Posterior cingulate gyrus (tissue), 11 donors: ENCODE measurements around the gene CTCFL.

Experiments used
- DNase-seq, 10 donors: peaks; one replicate each; pipeline versions ENCODE4 v3.0.0 to v3.0.0-alpha.2; 2020 to 2021; ENCODE audit warnings: mixed read lengths in 3 of 10
- intact Hi-C: fragments of 100-400 bp; cut with DNase I; formaldehyde crosslinking; loops from one replicate; pipeline ENCODE4 v1.15.1; 2023

The CTCFL gene

GRCh38 chr20:57470212-57470522 lies 54.8 kb downstream of the CTCFL start:
- peak in 2 of 10 donors; percentile 76 to 77 for DNase-seq
- intact Hi-C loops, result no loop called here

DNA sequence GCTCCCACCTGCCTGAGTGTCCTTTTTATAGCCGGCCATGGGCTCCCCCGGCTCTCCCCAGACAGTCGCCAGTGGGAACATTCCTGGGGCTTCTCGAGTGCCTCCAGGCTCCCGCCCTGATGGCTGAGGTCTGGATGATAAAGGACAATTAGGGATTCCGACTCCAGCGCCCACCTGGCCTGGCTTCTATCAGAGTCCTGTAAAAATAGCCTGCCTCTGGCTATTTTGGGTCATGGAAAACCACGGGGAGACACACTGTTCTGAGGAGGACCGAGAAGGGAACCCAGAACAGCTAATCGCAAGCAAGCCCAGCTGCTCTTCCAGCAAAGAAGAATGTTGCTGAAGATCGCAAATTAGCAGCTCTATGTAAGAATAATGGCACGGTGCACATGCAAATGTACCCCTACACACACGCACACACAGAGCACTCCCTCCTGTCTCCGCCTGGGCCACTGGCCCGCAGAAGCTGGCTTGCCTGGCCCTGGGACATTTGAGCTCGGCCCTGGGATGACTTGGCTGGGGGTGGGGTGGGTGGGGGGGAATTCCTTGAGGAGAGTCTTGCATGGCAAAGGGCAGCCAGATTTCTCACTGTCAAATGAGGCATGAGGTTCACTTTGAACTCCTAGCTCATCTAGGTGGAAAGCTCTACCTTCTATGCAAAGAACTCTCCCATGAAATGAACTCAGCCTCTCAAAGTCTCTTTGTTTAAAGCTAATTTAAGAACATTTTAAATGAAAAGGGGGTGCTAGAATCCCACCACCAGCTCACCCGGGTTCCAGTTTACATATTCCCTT lies 55.3 kb downstream of the CTCFL start:
- intact Hi-C loops, result no loop called here
- DNase-seq, result peak in 2 of 10 donors; percentile 24 to 86

- peak in 2 of 10 donors; percentile 57 to 67 for DNase-seq
- intact Hi-C loops, result no loop called here
Measured at GRCh38 chr20:57468523-57469417, 56.2 kb downstream of the CTCFL start.

- intact Hi-C loops, result no loop called here
- DNase-seq, result peak in 3 of 10 donors; percentile 29 to 82 (median 57)
Measured at GRCh38 chr20:57467742-57468141, 57.2 kb downstream of the CTCFL start.

GRCh38 chr20:57465943-57466342 lies 59.0 kb downstream of the CTCFL start:
- no peak for DNase-seq
- intact Hi-C loops, result no loop called here

- DNase-seq, result peak in 2 of 10 donors; percentile 56 to 59
- intact Hi-C loops, result no loop called here
Measured at GRCh38 chr20:57465486-57465885, 59.5 kb downstream of the CTCFL start.

GRCh38 chr20:57464642-57465211 lies 60.2 kb downstream of the CTCFL start:
- intact Hi-C loops, result no loop called here
- peak in 3 of 10 donors; percentile 26 to 77 (median 64) for DNase-seq

GRCh38 chr20:57462781-57463180 lies 62.2 kb downstream of the CTCFL start:
- intact Hi-C loops, result no loop called here
- peak in 1 of 10 donors; percentile 12 for DNase-seq

DNA sequence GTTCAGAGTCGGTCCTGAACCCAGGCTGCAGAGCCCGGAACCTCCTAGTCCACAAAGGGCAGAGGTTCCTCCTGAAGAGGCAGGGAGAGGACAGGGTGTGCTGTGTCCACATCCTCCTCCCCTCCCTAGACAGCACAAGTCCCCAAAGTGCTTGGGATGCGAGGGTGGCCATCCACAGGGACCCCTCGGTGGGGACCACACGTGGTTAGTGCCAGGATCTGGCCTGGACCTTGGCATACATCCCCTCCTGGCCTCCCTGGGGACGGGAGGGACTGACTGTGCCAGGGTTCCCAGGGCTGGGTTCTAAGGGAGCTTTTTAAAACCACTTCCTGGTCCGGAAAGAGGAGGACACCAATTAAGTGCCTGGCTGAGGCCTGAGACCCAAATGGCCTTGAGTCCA lies 63.2 kb downstream of the CTCFL start:
- intact Hi-C loops, result no loop called here
- DNase-seq, result peak in 3 of 10 donors; percentile 47 to 64 (median 49)

GRCh38 chr20:57460781-57461465 lies 64.0 kb downstream of the CTCFL start:
- peak in 3 of 10 donors; percentile 18 to 59 (median 51) for DNase-seq
- intact Hi-C loops, result no loop called here

DNA sequence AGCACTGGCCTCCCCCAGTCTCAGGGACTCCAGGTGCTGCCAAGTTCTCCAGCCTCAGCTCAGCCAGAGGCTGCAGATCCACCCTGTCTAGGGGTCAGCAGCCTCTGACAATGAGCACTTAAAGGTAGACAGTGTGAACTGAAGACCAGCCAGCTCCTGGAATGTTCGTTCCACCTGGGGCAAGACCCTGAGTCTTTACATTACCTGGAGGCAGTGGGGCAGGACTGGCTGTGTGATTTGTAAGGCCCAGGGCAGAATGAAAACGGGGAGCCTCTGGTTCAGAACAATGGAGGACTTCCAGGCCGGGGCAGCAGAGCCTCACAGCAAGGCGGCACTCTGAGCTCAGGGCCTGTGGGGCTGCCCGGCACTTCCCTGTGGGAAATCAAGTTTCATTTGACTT lies 65.0 kb downstream of the CTCFL start:
- no peak for DNase-seq
- intact Hi-C loops, result no loop called here

GRCh38 chr20:57459278-57459677 lies 65.7 kb downstream of the CTCFL start:
- intact Hi-C loops, result no loop called here
- no peak for DNase-seq

- intact Hi-C loops, result no loop called here
- DNase-seq, result peak in 5 of 10 donors; percentile 30 to 63 (median 33)
Measured at GRCh38 chr20:57458400-57459160, 66.4 kb downstream of the CTCFL start.

DNA sequence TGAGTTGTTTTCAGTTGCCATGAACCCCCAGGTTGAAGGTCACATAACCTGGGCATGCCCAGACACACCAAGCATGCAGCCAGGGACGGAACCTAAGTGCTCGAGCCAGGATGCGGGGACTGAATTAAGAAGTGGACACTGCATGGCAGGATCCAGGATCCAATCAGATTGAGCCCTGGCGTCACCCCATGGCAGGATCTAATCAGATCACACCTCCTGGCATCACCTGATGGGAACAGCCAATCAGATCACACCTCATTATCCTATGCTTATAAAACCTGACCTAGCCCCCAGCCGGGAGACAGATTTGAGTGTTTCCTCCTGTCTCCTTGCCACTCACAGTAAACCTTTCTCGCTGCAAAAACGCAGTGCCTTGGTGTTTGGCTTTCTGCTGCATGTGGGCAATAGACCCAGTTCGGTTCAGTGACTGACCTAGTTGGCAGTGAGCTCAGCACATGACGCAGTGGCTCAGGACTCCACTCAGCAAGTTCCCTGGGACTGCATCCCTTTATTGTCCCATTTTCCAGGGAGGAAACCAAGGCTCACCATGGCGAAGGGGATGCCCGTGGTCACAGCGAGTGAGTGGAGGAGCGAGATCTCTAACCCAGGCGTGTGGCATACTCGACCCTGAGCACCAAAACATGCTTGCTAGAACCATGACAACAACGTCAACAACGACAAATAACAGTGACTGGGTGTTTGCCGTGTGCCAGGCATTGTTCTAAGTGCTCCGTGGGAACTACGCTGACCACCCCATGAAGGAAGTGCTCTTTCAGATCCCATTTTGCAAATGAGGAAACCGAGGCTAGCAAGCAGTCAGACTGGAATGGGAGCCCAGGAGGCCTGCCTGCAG lies 67.5 kb downstream of the CTCFL start:
- intact Hi-C loops, result no loop called here

DNA sequence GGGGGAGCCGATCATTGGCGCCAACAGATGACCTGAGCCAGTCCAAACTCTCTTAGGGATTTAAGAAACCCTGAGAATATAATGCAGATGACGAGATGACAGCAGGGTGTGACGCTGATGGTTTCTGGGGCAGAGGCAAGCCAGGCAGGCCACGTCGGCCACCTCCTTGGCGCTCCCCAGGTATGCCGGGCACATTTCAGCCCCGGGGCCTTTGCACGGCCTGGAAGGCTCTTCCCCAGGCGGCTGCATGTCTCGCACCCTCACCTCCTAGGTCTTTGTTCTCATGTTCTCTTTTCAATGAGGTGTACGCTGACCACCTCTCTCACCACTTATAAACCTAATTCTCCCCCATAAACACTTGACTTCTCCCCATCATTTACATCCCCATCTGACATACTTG lies 68.8 kb downstream of the CTCFL start:
- DNase-seq, result no peak
- intact Hi-C loops, result no loop called here

More for the DNA sequence above, 67.5 kb downstream of the CTCFL start:
- no peak for DNase-seq

DNA sequence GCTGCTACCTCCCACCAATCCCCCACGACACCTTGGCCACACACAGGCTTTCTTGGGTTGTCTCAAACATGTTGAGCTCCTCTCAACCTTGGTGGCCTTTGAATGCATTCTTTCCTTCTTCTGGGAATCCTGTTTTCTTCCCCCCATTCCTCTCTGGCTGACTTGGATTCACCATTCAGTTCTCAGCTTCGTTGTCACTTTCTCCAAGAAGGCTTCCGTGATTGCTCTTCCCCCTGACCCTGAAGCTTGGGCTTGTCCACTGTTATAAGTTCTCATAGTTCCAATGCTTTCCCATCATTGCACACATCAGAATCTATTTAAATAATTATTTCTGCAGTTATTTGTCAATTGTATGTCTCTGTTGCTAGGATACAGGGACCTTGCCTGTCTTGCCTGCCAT lies 69.6 kb downstream of the CTCFL start:
- no peak for DNase-seq
- intact Hi-C loops, result no loop called here

DNA sequence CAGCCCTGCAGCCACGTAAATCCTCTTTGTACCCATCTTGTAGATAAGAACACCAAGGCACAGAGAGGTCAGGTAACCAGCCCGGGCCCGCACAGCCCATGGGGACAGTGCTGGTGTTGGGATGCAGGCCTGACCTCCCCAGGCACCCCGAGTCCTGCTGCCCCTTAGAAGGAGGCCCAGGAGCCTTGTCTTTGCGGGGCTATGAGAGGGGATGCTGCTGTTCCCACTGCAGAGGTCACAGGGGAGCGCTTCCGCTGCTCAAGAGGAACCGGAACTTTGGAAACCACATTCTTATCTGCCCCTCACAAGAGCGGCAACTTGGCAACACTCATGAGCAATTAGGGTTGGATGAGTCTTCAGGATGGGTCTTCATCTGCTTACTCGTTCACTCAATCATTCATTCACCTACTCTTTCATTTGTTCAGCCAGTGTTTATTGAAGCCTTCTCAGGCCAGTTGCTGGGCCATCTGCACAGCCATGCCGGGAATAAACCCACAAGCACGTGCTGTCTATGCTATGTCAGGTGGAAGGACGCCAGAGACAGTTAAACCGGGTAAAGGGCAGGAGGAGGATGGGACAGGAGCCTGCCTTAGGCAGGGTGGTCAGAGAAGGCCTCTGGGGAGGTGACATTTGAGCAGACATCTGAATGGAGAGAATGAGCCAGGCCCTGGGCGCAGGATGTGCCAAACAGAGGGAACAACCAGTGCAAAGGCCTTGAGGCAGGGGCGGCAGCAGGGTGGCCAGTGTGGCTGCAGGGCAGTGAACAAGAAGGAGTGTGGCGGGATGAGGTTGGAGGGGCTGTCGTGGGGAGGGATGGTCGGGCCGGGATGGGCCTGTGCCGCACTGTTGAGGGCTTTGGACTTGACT lies 72.9 kb downstream of the CTCFL start:
- DNase-seq, result no peak
- intact Hi-C loops, result no loop called here

- DNase-seq, result no peak
- intact Hi-C loops, result no loop called here
Measured at GRCh38 chr20:57451431-57451794, 73.5 kb downstream of the CTCFL start.
